NCI-H345 treated with DMSO at 0.1 percent for 48 hours (cell line): ENCODE results near the gene TOM1.

Experiments used
- DNase-seq: peaks from one replicate; lab custom pipeline; 2025; ENCODE audit not compliant: unreplicated experiment; lab: John Stamatoyannopoulos, UW

TOM1 gene

DNA sequence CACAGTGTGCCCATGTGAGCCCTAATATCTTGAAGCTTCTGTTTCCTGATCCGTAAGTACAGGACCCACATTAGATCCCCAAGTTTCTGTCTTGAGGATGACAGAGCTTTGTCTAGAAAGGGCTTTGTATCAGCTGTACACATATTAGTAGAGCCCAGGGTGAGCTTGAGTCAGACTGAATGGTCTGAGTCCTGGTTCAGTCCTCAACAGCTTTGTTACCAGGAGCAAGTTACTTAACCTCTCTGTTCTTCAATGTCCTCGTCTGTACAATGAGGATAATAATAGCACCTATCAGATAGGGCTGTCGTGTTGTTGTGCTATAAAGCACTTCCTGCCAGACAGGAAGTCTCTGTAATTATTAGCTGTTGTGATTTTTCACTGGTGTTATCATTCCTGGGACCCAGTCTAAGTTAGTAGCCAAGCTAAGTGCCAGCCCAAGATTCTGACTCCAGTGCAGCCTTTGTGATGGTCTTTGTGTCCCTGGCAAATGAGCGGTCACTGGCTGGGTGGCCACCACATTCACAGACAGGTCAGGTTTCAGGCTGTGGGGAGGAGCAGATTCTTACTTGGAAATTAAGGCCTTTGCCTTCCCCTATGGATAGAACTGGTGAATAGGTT is 6.8 kb downstream of the TOM1 start:
- DNase-seq, result no peak

DNA sequence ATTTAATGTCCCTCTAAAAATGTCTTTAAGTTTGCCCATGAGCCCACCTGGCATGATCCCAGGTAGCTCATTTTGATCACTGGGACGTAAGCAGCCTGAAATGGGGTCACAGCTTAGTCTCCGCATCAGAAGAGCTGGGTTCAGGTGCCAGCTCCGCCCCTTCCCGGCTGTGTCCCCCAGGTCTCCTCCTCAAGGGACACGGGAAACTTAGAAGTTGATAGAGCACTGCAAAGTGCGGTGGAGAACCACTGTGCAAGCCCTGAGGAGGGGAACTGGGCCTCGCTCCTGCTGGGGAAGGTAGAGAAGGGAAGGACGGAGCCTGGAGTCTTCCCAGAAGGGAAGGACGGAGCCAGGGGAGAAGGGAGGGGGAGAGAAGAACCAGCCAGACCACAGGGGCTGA is 7.7 kb downstream of the TOM1 start:
- no peak for DNase-seq

DNA sequence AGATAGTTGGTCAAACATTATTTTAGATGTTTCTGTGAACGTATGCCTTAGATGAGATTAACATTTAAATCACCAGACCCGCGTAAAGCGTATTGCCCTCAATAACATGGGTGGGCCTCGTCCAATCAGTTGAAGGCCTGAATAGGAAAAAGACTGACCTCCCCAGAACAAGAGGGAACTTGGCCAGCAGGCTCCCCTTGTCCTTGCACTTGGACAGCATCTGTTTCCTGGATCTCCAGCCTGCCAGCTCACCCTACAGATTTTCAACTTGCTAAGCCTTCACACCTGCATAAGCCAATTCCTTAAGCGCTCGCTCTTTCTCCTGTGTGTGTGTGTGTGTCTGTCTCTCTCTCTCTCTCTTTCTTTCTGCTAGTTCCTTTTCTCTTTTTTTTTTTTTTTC is 8.2 kb downstream of the TOM1 start:
- no peak for DNase-seq

DNA sequence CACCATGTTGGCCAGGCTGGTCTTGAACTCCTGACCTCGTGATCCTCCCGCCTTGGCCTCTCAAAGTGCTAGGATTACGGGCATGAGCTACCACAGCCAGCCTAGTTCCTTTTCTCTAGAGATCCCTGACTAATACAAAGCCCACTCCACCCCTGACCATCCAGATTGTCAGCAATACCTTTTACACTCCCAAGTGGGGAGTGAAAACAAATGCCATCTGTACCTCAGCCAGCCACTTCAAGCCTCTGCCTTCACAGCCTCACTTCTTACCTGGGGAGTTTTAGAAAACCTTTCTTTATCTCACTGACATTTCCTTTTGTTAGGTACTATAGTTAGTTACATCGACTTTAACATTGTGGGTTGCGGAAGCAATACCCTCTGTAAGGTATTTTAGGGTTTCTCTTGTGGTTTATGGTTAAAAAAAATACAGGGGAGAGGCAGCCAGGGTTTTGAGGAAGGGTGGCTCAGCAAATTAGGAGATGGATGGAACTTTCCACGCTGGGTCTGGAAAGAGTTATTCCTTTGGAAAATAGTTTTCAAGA is 8.9 kb downstream of the TOM1 start:
- DNase-seq, result no peak

DNA sequence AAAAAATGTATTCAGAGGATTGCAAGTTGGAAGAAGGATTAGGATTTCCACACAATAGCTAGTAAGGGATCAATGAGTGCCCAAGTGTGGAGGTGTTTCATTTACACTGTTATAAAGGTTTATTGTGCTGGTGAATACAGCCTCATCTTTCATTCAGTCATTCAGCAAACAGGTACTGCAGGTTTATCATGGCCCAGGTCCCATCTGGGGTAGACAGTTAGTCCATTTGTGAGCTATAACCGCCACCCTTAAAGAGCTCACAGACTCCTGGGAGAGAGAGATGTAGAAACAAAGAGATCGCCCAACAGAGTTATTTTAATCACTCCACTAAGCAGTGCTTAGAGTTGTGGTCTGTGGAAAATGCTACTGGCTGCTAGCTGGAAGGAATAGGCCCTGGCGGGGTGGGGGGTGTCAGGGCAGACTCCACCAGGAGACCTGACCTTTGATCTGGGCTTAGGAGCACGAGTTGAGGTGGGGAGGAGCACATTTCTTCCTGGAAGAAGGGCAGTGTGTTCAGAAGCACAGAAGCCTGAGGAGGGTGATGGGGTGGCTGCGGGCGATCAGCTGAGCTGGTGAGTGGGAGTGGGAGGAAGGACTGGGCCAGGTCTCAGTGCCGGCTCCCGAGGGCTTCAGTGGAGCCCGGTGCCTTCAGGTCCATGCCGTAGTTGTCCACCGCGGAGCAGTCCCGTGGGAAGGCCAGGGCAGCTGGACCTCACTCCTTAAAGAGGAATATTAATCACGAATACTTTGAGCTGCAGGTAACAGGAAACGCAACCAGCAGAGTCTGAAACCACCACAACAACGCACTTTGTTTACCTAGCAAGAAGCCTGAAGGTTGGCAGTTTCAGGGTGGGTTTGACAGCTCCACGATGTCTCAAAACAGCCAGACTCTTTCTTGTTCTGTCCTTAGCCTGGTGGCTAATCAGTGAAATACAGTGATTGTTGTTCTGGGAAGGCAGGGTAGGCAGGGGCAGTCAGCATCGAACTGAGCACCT is 11.2 kb downstream of the TOM1 start:
- DNase-seq, result no peak

DNA sequence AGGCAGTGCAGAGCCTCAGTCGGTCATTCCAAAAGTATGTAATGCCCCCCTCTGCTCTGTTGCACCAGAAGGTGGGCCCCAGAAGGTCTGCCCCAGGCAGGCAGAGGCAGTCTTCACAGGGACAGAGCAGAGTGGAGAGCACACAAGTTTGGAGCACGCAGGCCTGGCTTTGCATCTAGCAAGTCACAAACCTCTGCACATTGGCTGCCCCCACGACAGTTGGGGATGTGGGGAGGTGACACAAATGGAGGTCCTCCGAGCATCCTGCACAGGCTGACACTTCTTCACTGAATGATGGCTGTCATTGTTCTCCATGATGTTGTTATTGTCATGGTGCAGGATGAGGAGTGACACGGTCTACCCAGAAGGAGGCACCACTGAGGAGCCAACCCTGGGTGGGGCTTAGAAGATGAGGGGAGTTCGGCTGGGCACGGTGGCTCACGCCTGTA is 11.9 kb downstream of the TOM1 start:
- no peak for DNase-seq

DNA sequence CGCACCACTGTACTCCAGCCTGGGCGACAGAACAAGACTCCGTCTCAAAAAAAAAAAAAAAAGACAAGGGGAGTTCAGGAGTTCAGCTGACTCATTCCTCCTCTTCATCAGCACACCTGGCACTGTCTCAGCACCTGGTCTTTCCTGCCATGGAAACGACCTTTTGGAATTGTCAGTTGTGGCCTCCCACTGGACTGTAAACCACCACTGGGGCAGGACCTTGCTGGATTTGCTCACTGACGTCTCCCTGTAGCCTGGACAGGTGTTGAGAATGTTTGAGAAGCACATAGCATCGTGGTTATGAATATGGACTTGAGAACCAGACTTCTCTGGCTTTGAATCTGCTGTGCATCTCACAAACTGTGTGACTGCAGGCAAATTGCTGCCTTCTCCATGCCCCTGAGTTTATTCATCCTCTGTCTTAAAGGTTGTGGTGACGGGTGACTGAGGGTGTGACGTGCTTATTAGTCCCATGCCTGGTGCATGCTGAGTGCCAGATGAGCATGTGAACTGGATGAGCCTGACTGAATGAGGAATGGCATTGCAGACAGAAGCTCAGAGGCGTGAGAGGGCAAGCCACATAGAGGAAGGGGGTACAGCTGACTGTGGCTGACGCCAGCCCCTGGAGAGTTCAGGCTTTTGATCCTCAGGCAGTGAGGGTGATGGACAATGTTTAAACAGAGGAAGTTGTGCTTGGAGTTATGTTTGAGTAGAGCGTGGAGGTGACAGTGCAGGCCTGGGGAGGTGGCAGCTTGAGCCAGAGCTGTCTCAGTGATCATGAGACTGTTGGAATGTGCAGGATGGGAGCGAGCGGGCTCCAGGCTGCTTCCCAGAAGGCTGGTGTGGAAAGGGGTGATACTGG is 12.7 kb downstream of the TOM1 start:
- DNase-seq, result no peak

DNA sequence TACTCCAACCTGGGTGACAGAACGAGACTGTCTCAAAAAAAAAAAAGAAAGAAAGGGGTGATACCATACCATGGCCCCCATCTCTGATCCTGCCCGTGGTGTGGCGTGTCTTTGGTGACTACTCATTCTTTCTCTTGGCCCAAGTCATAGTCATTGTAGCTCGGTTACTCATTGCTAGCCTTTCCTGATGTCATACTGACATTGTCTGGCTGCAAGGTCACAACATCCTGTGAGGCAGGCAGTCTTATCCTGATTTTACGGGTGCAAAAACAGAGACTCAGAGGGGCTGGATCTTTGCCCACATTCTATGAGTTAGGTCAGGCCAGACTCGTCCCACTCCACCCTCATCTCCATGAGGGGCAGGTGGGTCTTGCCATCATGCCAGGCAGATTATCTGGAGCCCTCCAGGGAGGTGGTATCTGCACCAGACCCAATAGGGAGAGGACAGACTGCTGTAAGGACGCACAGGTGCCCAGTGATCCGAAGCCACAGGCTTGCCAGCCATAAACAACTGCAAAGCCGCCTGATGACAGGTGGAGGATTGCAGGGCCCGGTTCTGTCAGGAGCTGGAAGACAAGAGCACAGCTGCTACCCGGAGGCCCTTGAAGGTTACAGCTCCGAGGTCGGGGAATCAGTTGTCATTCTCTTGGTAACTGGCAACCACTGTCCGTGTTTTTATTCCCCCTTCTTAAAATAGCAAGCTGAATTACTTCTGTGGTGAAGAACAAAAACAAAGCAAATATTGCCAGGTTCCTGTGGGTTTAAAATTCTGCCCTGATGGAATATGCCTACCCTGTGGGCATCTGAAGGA is 13.8 kb downstream of the TOM1 start:
- no peak for DNase-seq

DNA sequence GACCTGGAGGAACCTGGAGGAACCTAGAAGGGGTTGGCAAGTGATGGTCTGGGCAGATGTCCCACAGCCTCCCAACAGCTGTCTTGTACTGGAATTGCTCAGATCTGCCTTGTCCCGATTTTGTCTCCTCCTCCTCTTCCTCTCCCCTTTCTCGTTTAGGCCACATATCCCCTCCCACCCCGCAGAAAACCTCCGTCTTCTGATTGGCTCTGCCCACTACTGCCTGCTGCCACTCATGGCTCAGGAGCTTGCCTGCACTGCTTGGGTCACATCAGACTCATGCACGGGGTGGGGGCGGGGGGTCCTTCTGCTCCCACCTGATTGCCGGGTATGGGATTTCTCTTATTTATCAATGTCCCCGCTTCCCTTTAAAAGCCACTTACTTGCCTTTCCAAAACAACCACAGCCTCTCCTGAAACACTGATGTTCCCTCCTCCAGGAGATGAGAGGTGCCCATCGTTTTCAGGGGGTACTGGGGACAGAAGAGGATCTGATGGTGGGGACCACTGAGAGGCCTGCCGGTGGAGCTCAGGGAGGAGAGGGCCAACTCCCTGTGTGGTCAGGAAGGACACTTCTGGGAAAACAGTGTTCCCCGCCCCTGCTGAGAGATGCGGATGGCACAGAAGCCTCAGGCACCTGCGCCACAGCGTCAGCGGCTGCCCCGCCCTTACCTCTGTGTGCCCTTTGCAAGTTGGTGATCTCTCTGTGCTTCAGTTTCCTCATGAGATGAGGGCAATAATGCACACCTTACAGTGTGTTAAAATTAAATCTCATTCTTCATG is 14.7 kb downstream of the TOM1 start:
- no peak for DNase-seq

DNA sequence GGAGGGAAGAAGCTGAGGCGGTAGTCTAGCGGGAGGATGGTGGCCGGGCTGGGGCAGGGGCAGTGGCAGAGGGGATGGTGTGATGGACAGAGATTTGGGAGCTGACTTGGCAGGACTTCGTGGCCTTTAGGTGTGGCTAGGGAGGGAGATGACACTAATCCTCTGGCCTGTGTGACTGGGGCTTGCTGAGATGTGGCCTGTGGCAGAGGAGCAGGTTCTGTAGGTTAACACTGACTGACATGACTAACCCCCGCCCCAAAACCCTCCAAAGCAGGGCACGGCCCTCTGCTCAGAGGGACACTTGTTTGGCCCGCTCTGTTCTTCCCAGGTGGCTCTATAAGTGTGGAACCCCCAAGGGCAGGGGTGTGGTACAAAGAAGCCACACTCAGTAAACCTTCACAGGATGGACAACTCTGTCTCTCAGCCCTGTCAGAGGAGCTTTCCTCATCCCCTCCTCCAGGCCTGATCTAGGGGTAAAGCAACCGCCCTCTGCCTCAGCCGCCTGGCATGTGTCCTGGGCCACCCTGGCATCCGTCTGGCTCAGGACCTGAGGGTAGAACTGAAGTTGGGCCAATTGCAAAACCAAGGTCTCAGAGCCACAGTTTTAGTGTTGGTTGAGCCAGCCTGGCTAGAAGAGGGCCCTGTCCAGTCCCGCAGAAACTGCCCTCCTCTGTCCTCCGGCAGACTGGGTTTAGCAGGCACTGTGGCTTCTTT is 15.6 kb downstream of the TOM1 start:
- DNase-seq, result no peak

DNA sequence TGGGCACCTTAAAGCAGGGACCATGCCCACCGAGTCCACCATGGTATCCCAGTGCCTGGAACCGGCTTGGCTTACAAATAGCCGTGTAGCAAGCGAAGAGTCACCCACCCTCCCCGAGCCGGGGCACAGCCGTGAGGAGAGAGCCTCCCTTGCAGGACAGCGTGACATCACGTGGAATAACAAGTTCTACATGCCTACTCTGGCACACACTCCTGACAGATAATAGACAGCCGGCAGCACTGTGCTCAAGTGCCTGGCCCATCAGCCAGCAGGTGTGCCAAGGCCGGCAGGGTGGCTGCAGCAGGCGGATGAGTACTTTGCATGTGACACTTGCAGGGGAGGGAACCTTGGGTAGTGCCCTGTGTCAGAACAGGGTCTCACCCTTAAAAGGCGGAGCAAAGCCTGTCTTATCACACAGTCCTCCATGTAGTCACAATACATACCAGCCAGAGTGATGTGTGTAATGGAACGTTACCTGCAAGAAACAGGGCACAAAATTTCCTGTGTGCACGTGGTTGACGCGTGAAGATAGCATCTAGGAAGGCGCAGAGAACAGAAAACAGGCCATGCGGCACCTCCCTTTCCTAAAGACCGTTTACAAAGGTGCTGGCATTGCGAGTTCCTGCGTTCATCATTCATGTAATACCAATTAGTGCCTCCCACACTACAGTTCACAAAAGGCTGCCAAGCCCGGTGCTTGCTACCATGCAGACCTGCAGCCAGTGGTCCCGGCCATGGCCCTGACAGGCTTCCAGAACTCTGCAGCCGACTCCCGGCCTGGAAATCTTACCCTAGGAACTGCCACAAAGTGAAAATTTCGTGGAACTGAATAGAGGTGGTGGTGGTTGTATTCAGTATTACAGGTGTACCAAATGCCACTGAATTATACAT is 16.4 kb downstream of the TOM1 start:
- DNase-seq, result peak; percentile 58

DNA sequence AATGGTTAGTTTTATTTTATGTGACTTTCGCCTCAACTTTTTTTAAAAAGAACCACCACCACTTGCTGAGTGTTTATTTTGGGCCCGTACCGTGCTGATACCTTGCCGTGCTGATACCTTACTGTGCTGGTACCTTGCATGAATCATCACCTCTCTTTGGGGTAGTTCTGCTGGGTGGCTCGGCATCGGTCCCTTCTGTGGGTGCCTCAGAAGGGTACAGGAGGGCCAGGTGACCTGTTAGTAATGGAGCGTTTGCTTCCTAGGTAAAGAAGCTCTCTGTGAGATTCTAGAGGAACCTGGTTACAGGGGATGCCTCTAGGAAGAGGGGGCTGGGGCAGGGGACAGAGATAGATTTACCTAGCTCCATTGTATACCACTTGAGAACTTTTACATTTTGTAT is 17.1 kb downstream of the TOM1 start:
- no peak for DNase-seq

DNA sequence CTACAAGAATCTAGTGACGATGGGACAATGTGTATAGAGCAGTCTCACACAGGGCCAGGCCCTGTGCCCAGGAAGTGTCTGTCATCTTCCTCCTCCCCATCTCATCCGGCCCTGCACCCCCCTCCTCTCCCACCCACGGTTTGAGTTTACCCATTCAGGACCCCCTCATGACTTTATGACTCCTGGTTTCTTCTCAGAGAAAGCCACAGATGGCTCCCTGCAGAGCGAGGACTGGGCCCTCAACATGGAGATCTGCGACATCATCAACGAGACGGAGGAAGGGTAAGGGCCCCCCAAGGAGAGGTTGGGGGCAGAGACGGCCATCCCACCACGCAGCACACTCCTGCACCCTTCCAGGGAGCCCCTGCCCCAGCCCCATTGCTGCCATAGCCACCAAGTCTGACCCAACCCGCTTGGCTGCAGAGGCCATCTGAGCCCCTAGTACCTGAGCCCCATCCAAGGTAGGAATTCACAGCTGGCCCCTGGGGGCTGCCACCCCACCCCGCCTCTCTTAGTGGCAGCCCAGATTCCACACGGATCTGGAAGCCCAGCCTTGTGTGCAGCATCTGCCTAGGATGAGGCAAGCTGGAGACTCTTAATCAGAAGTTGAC is 18.1 kb downstream of the TOM1 start:
- DNase-seq, result no peak

DNA sequence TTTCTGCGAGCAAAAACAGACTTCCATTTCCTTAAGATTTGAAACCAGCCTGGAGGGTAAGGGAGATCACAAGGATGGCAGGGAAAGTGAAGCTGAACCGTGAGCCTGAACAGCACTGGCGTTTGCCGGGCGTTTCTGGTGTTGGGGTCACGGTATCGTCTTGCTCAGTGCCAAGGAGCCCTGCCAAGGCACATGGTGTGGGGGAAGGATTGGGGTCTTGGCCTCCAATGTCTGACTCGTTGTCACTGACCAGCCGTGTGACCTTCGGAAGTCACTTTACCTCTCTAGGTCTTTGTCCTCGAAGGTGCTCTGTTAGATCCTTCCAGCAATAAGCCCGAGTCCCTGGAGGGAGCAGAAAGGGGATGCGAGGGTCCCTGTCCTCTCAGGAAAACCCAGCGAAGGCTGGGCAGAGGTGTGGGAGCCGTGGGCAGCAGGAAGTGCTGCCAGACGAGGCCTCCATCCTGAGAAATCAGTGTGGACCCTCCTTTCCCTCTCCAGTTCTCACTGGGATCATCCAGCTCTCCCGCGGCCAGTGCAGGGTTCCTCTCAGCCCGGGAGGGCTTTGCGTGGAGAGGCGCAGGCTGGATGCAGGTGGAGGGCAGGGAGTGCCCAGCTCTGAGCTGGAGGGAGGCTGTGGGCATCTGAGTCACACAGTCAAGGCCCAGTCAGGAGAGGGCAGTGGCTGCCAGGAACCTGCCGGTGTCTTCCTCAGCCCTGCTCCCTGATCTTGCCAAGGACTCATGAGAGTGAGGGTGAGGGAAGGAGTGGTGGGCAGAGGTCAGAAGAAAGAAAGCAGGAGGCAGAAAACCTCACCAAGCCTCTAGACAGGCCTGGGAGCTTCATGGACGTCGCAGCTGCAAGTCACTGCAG is 18.9 kb downstream of the TOM1 start:
- DNase-seq, result no peak

DNA sequence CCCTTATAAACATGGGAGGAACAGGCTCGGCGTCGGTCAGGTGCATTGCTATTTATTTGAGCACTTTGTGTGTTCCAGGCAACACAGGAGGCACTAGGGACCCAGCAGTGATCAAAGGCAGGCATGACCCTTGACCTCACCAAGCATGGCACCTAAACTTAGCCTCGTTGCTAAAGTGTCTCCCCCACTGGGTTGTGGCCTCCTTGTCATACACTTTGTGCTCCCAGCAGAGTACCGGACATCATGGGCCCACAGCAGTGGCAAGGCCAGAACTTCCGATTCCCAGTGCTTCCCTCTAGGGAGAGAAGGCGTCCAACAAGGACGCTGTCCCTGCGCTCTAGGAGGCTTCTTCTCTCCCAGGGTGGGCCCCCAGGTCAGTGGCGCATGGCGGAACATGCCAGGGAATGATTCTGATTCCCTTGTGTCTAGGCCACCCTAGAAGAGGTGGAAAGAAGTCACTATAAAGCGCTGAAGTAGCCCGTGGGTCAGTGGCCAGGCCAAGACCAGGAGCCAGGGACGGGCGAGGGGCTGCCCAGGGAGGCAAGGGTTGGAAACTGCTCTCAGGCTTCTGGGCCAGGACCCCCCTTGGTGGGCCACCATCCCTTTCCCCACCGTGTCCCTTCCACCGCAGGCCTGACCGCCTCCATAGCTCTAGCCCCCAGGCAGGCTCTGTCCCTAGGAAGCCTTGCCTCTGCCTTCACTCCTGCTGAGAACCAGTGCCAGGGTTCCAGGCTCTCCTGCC is 19.7 kb downstream of the TOM1 start:
- DNase-seq, result no peak

DNA sequence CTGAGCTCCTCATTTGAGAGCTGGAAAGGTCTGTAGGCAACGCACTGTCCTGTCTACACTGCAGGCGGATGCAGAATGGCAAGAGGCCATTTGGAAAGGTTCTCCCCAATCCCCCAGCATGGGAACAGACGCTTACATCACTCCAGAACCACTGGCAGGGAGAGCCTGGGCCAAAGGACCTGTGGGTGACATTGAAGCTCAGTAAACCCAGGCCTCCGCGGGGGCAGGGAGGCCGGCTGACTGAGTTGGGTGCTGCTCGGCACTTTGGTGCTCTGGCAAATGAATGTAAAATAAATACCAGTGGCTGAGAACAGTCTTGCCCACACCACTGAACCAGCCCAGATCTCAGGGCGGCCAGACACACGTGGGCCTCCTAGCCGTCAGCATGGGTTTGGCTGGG is 22.4 kb downstream of the TOM1 start:
- DNase-seq, result no peak
